NCI-H748 (cell line): ENCODE results near the gene NUMB.

Source experiments
- DNase-seq: peaks from one replicate; lab custom pipeline; 2025; ENCODE audit not compliant: unreplicated experiment; lab: John Stamatoyannopoulos, UW

NUMB gene

DNA sequence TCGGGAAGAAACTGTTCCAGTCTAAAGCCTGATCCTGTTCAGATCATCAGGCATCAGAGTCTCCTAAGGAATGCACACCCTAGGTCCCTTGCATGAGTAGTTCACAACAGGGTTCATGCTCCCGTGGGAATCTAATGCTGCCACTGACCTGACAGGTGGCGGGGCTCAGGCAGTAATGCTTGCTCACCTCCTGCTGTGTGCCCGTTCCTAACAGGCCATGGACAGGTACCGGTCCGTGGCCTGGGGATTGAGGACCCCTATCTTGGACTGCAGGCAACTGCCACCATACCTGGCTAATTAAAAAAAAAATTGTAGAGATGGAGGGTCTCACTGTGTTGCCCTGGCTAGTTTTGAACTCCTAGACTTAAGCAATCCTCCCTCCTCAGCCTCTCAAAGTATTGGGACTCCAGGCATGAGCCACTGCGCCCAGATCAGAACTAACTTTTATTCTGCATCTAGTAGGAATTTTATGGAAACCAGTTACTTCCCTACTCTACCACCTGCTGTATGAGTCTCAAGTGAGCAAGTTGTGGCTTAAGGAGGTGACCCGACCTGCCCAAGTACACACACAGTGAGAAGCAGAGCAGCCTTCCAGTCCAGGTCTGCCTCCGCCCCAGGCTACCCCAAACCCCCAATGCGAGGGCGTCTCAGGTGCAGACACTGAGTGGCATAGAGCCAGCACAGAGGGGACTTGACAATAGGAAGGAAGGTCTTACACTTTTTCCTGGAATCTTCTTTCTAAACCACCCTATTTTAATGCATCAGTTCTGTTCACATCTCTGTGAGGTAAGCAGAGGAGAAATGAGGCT, 223.6 kb downstream of the NUMB start:
- no peak for DNase-seq

DNA sequence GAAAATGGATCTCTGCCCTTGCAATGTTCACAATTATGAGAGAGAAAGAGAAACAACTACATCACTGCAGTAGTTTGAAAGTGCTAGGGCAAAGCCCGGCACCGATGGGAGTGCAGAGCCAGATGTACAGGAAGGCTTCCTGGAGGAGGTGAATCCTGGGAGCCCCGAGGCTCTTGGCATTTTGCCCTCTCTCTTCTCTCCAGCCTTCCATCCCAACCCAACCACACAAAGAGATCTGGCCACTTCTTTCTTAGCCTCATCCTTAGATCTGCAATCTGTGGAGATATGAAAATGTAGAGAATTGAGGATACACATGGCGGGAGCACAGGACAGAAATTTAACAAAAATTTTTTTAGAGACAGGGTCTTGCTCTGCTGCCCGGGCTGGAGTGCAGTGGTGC, 224.3 kb downstream of the NUMB start:
- DNase-seq, result no peak

DNA sequence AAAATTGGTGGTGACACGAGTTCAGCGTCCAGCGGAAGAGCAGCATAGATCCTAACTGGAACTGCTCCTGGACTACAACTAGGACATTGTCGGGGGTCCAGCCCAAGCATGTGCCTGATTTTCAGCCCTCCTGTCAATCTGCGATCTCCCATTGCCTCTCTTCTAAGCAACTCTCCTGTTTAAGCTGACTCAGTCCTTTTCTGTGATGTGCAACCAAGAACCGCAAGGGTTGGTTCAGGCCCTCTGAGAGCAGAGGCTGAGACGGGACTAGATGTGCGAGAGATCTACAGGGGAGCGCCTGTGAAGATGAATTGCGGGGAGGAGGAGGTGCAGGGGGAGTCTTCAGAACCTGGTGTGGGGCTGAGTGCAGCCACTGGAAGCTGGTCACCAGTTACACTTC, 224.8 kb downstream of the NUMB start:
- DNase-seq, result no peak

DNA sequence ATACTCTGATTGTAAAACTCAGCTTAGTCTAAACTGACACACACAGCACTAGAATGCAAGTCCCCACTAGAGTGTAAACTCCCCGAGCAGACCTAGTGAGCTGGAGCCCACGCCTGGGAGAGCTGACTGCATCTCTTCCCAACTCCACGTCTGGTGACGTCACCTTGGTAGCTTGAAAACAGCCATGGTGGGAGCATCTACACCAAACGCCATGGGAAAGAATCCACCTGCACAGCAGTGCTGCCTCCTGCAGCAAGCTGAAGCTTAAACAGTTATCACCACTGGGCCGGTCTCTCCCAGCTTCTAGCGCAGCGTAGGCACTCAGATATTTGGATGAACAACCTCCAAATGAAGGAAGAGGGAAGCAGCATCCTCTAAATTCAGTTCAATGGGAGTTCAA, 225.4 kb downstream of the NUMB start:
- DNase-seq, result no peak

DNA sequence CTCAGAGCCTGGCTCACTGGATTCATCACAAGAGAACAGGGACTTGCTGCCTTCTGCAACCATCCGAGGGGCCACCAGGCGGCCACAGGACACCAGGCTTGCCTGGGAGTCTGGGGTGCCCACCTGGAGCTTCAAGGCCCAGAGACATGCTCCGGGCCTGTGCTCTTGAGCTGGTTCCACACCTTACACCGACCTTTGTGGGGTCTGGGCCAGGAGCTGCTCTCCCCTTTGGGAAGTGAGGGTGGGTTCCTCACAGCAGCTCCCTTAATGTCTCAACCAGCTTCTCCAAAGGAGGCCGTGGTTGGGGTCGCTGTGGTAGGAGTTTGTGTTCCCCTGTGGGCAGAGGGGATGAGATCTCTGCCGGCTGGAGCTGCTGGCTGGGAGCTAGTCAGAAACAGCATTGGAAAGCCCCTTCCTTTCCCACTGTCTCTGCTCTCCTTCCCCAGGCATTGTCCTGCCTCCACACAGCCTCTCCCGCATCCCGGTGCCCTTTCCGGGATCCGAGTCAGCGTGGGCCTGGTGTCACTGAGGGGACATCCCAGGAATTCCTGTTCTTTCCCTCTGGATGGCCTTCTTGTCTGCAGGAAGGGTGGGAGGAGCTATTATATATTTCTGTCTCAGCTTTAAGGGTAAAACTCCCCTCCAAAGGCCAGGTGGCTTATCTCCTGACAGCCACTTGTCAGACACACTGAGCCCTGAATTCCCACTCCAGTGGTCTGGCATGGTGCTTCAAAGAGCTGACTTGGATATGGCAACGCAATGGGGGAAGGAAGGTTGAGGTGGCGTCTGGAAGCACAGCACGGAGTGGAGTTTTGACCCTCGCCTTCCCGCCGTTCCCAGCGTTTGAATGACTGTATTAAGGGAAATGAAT, 226.1 kb downstream of the NUMB start:
- DNase-seq, result no peak

DNA sequence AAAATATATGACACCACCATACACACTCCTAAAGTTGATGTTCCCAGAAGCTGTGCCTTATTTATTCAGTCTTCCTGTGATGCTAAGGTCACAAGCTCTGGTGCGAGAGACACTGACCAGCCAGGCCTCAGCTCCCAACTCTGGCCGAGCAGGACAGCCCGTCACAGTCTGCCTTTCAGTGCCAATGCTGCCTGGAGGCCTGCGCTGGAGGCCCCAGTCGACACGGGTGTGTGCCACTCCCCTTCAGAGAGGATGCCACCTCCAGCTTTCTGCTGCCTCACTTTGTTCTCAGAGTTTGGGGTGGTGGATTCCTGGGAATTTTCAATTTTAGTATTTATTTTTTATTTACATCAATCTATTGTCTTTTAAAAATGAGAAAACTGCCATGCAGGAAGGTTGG, 228.3 kb downstream of the NUMB start:
- DNase-seq, result no peak

DNA sequence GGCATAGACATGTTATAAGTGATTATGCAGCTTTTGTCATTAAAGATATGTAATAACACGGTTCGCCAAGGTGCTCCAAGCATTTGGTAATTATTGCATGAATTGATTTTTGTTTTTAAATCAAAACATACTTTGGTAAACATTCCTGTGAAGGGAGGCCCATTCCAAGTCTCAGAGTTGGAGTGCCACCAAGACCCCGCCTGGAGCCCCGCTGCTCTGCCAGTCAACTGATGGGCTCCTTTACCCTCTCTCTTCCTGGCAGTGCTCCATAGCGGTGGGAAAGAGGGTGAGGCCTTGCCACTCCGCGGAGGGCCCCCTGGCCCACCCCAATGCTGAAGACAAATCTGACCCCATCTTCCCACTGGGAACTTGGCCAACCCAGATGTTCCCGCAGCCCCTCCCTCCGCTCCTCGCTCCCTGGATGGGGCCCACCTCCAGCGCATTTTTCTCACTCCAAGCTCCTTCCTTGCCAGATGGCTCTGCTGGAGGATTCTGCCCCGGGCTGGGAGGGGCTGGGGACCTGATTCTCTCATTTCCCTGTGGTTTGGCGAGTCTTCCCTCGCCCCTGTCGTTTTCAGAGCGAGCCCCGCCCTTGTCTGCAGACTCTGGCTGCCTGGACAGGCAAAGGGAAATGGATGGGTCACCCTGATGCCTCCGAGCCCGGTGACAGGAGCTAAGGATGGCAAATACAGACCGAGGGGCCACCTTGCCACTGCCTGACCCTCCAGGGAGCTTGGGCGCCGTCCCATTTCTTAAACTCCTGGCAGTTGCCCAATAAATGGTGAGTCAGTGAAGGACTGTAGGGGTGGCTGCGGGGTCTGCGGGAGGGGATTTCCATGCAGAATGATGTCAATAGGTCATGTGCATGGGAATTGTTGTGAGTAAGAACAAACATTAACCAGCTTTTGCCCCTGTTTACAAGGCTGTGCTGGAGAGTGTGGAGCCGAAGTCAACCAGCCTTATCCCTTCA, 230.2 kb downstream of the NUMB start:
- no peak for DNase-seq

DNA sequence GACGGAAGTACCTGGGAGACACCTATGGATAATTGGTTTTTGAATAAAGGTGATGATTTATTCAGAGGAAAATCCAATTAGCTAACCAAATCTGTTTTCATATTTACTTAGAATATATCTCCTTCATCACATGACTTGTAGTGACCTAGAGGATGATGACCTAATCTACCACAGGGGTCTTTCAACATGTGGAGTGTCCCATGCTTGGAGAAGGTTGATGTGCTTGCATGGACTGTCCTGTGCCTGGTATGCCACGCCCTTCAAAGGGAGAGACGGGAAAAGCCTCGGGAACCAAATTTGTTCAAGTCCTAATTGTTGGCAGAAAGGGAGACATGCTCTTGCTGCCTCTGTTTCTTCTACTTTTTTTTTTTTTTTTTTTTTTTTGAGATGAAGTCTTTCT, 232.8 kb downstream of the NUMB start:
- no peak for DNase-seq
